K562 (cell line): ENCODE measurements around the gene FRRS1. TPM values are rescaled to one million over a fixed set of nuclear protein-coding genes. Genes with fewer than 3 reads are reported as not detected.

Source experiments
- CCNT2 ChIP-seq: IDR thresholded peaks from 2 replicates; pipeline ENCODE4 v1.6.1; 2011; ENCODE audit warnings: borderline replicate concordance, low read depth, mild to moderate bottlenecking, moderate library complexity, mixed read lengths, low read length; ENCODE audit not compliant: insufficient read length; ENCODE audit errors: extremely low read depth
- CHCHD3 ChIP-seq: fragments of 250-450 bp; sonication (Bioruptor Pico); IDR thresholded peaks from 2 replicates; pipeline ENCODE4 v2.1.2; 2022; ENCODE audit warnings: mild to moderate bottlenecking
- CREB5 ChIP-seq: fragments of 250-450 bp; sonication (Bioruptor Pico); IDR thresholded peaks from 2 replicates; pipeline ENCODE4 v1.5.0; 2020; ENCODE audit warnings: mild to moderate bottlenecking
- HOXB6 ChIP-seq: fragments of 250-450 bp; sonication (Bioruptor Pico); IDR thresholded peaks from 2 replicates; pipeline ENCODE4 v1.5.1; 2022; ENCODE audit warnings: mild to moderate bottlenecking, borderline replicate concordance
- JUNB ChIP-seq: fragments of 450-650 bp; formaldehyde crosslinking; conservative IDR thresholded peaks from 2 replicates; pipeline ENCODE4 v1.4.0; 2020; ENCODE audit warnings: mild to moderate bottlenecking
- JUND ChIP-seq, 2 experiments: IDR thresholded peaks; 2 replicates in 1 of 2; 3 replicates in 1 of 2; pipeline ENCODE4 v1.6.1; 2011; ENCODE audit warnings: borderline replicate concordance in 2 of 2, low read depth in 2 of 2, low read length in 2 of 2, improper control_type of control experiment in 1 of 2, missing biosample characterization in 1 of 2, missing genetic modification characterization in 1 of 2, missing genetic modification reagents in 1 of 2
- MEIS2 ChIP-seq: fragments of 450-650 bp; IDR thresholded peaks from 2 replicates; pipeline ENCODE4 v1.6.1; 2014; ENCODE audit warnings: mild to moderate bottlenecking; ENCODE audit not compliant: partially characterized antibody
- MLX ChIP-seq, 2 experiments: fragments of 450-650 bp in 1 of 2; sonication (generic) in 1 of 2; formaldehyde crosslinking; conservative IDR thresholded peaks; 2 replicates each; pipeline versions ENCODE4 v1.4.0 to v1.8.1; 2020 to 2022; ENCODE audit warnings: mild to moderate bottlenecking in 1 of 2, missing genetic modification reagents in 1 of 2
- NCOA6 ChIP-seq: fragments of 450-650 bp; IDR thresholded peaks from 2 replicates; pipeline ENCODE4 v1.6.1; 2017; ENCODE audit warnings: mild to moderate bottlenecking
- NFXL1 ChIP-seq: fragments of 450-650 bp; formaldehyde crosslinking; IDR thresholded peaks from 2 replicates; pipeline ENCODE4 v1.4.0; 2021; ENCODE audit warnings: mild to moderate bottlenecking
- NFYB ChIP-seq: IDR thresholded peaks from 2 replicates; pipeline ENCODE4 v1.6.1; 2011; ENCODE audit warnings: mild to moderate bottlenecking, moderate library complexity; ENCODE audit not compliant: insufficient read length; ENCODE audit errors: extremely low read depth
- PHF8 ChIP-seq: fragments of 200-600 bp; sonication (generic); IDR thresholded peaks from 2 replicates; pipeline ENCODE4 v1.6.1; 2012; ENCODE audit warnings: mixed run types, mild to moderate bottlenecking, inconsistent platforms, low read length, moderate library complexity, borderline replicate concordance
- POLR2G ChIP-seq: fragments of 200-400 bp; formaldehyde crosslinking; IDR thresholded peaks from 2 replicates; pipeline ENCODE4 v1.6.1; 2017; ENCODE audit warnings: low read depth, mild to moderate bottlenecking, antibody characterized with exemption, low read length, moderate library complexity
- POLR2H ChIP-seq: IDR thresholded peaks from 2 replicates; pipeline ENCODE4 v1.6.1; 2016; ENCODE audit warnings: missing genetic modification characterization, low read depth, mild to moderate bottlenecking, control low read depth, missing compliant biosample characterization, moderate library complexity
- POU5F1 ChIP-seq: fragments of 150-350 bp; IDR thresholded peaks from 2 replicates; pipeline ENCODE4 v1.6.1; 2014; ENCODE audit warnings: borderline replicate concordance, low read length, low read depth, mild to moderate bottlenecking; ENCODE audit not compliant: partially characterized antibody
- RFX7 ChIP-seq: fragments of 250-450 bp; sonication (Bioruptor Pico); IDR thresholded peaks from 2 replicates; pipeline ENCODE4 v1.5.1; 2021; ENCODE audit warnings: mild to moderate bottlenecking
- TAF1 ChIP-seq: IDR thresholded peaks from 2 replicates; pipeline ENCODE4 v1.6.1; 2011; ENCODE audit warnings: mild to moderate bottlenecking, low read length, moderate library complexity; ENCODE audit not compliant: insufficient read depth, control insufficient read depth, severe bottlenecking; ENCODE audit errors: extremely low read depth
- TCF7 ChIP-seq: sonication (generic); IDR thresholded peaks from 2 replicates; pipeline ENCODE4 v1.6.1; 2016; ENCODE audit warnings: antibody characterized with exemption, borderline replicate concordance
- ZFPM2 ChIP-seq: fragments of 250-450 bp; sonication (Bioruptor Pico); IDR thresholded peaks from 2 replicates; pipeline ENCODE4 v1.5.1; 2022; ENCODE audit warnings: mild to moderate bottlenecking
- ZHX1 ChIP-seq: fragments of 150-350 bp; conservative IDR thresholded peaks from 2 replicates; pipeline ENCODE4 v1.6.1; 2014; ENCODE audit warnings: low read length
- ZNF134 ChIP-seq: fragments of 250-450 bp; sonication (Bioruptor Pico); conservative IDR thresholded peaks from 2 replicates; pipeline ENCODE4 v1.4.0; 2020
- ZNF75A ChIP-seq: fragments of 450-650 bp; formaldehyde crosslinking; IDR thresholded peaks from 2 replicates; pipeline ENCODE4 v1.4.0; 2020; ENCODE audit warnings: mild to moderate bottlenecking
- polyA plus RNA-seq, 8 experiments: library from polyadenylated mRNA; depleted of rRNA in 4 of 8; stranded (reverse) in 5 of 8; unstranded in 3 of 8; fragments of >200 nt; fragmentation: Nextera tagmentation in 2 of 8; fragmentation: Illumina TruSeq in 1 of 8; extraction: Ambion mirVana in 2 of 8; extraction: Trizol in 1 of 8; gene quantifications; 2 replicates each; pipeline versions ENCODE4 v1.2.1 to v1.2.3, GENCODE V29; 2011 to 2014; ENCODE audit warnings: inconsistent platforms in 1 of 8, missing spikeins in 1 of 8
- total RNA-seq, 7 experiments: library from RNA; depleted of rRNA in 6 of 7; stranded (reverse); fragments of >200 nt in 6 of 7; fragmentation: Illumina TruSeq in 2 of 7; extraction: Trizol in 2 of 7; gene quantifications; 2 replicates each; pipeline versions ENCODE4 v1.2.1 to v1.2.3, GENCODE V29; 2011 to 2021; ENCODE audit warnings: low replicate concordance in 1 of 7

FRRS1 gene
- total and polyA plus RNA-seq, 9 of the 15 experiments (the other 6 are each of a cell fraction or from before 2014, with no cell fraction given) = 0.87 to 54.0 (median 23.7) TPM

GRCh38 chr1:99727575-99728185 is 38.8 kb downstream of the FRRS1 start (continued):
- TF ChIP-seq POLR2G (no peak), MLX (CRISPR knock-in tag; conservative IDR thresholded peaks at IDR 0.05) (no peak), TCF7 (no peak), ZNF134 (no peak), HOXB6 (CRISPR knock-in tag) (no peak), PHF8 (no peak), POLR2H (tag) (no peak), NFYB (no peak), NFXL1 (CRISPR knock-in tag) (no peak), RFX7 (CRISPR knock-in tag) (no peak), CHCHD3 (no peak), JUNB (no peak), ZHX1 (no peak), CCNT2 (no peak), POU5F1 (no peak), CREB5 (no peak), MEIS2 (no peak), ZNF75A (CRISPR knock-in tag) (no peak), NCOA6 (no peak), JUND (IDR thresholded peaks at IDR 0.05; ENCODE audit: borderline replicate concordance, low read depth, low read length) (no peak), JUND (tag; IDR thresholded peaks at IDR 0.05; ENCODE audit: borderline replicate concordance, low read depth, low read length) (0 out of 3 replicates have a peak, but pooled peaks have one; percentile 16), TAF1 (no peak), ZFPM2 (CRISPR knock-in tag) (no peak)
